Measurements from ENCODE around the gene LPAR1.

LPAR1 gene

GRCh38 chr9:110939573-110939972 lies 98.7 kb downstream of the LPAR1 start:
- Histone ChIP-seq H3K4me1 (ENCODE audit: control insufficient read depth, insufficient read depth, low read length) (no peaks in the 10 kb centered on the region), H3K36me3 (ENCODE audit: control insufficient read depth in 2 of 2, insufficient read depth in 1 of 2, low read length in 2 of 2) (peaks cover 0 to 17% of the 10 kb centered on the region in 2 experiments; a peak in 1 of 3 replicates), H3K4me3 (ENCODE audit: low read depth, low read length) (no peak overlapping the region), H3K9me3 (ENCODE audit: control insufficient read depth, insufficient read depth, low read depth, low read length) (no peaks in the 10 kb centered on the region), H3K27ac (ENCODE audit: extremely low read depth, low read depth, low read length) (no peak overlapping the region)
- POLR2A ChIA-PET: no interaction called here
- TF ChIP-seq ZNF350 (tag by site-specific recombination; IDR thresholded peaks at IDR 0.05) (no peak), ZNF292 (tag by site-specific recombination; IDR thresholded peaks at IDR 0.05; ENCODE audit: borderline replicate concordance, low read depth) (no peak)
- CTCF ChIA-PET: no interaction called here

DNA sequence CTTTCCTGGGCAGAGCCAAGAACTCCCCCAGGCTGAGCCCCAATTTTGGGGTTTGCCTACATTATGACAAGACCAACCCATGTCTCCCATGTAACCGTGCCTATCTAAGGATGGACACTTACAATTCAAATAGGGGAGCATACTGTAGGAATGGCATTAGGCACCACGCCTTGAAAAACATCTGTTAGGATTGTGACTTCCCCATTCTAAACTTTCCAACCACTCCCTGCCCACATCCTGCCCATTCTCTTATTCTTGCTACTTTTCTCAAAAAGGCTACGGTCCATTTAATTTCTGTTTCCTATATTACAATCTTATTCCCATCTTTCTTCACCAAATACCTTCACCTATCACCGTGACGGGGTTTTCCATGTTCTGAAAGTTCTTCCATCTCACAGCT lies 99.2 kb downstream of the LPAR1 start:
- ChIA-PET POLR2A (no interaction called here), CTCF (no interaction called here)
- TF ChIP-seq ZXDB (tag by site-specific recombination; IDR thresholded peaks at IDR 0.05) (no peak), ZNF112 (tag by site-specific recombination; IDR thresholded peaks at IDR 0.05) (no peak), ZBTB7A (tag by site-specific recombination; IDR thresholded peaks at IDR 0.05; ENCODE audit: low read depth) (no peak), ZNF175 (tag by site-specific recombination; IDR thresholded peaks at IDR 0.05) (no peak)
- H3K9me3 ChIP-seq (ENCODE audit: control insufficient read depth, insufficient read depth, low read depth, low read length): no peaks in the 10 kb centered on the region
- no peak overlapping the region for H3K27ac ChIP-seq (ENCODE audit: extremely low read depth, low read depth, low read length)
- H3K4me3 ChIP-seq (ENCODE audit: low read depth, low read length): no peak overlapping the region
- H3K36me3 ChIP-seq (ENCODE audit: control insufficient read depth in 2 of 2, insufficient read depth in 1 of 2, low read length in 2 of 2): peaks cover 0 to 17% of the 10 kb centered on the region in 2 experiments; a peak in 1 of 3 replicates
- H3K4me1 ChIP-seq (ENCODE audit: control insufficient read depth, insufficient read depth, low read length): no peaks in the 10 kb centered on the region

DNA sequence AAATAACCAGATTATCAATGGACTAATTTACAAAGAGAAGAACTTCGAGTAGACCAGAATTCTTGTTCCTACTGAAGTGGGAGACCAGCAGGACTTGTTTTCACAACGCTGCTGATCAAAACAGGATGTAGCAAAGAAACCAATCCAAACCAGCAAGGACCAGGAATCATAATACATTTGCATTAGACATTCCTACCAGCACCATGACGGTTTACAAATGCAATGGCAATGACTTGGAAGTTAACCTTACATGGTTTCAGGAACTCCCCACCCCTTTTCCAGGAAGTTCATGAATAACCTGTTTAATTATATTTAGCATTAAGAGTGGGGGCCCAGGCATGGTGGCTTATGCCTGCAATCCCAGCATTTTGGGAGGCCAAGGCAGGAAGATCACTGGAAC lies 100.0 kb downstream of the LPAR1 start:
- no peak overlapping the region for H3K4me3 ChIP-seq (ENCODE audit: low read depth, low read length)
- H3K4me1 ChIP-seq (ENCODE audit: control insufficient read depth, insufficient read depth, low read length): no peaks in the 10 kb centered on the region
- no peaks in the 10 kb centered on the region for H3K9me3 ChIP-seq (ENCODE audit: control insufficient read depth, insufficient read depth, low read depth, low read length)
- peaks cover 0 to 17% of the 10 kb centered on the region in 2 experiments; a peak in 1 of 3 replicates for H3K36me3 ChIP-seq (ENCODE audit: control insufficient read depth in 2 of 2, insufficient read depth in 1 of 2, low read length in 2 of 2)
- H3K27ac ChIP-seq (ENCODE audit: extremely low read depth, low read depth, low read length): no peak overlapping the region
- ChIA-PET CTCF (no interaction called here), POLR2A (no interaction called here)
- TF ChIP-seq, protein P1, sequence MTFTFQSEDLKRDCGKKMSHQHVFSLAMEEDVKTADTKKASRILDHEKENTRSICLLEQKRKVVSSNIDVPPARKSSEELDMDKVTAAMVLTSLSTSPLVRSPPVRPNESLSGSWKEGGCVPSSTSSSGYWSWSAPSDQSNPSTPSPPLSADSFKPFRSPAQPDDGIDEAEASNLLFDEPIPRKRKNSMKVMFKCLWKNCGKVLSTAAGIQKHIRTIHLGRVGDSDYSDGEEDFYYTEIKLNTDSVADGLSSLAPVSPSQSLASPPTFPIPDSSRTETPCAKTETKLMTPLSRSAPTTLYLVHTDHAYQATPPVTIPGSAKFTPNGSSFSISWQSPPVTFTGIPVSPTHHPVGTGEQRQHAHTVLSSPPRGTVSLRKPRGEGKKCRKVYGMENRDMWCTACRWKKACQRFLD (tag by site-specific recombination; IDR thresholded peaks at IDR 0.05): no peak
- TF ChIP-seq ZFHX2 (tag by site-specific recombination; conservative IDR thresholded peaks at IDR 0.05): no peak
- TF ChIP-seq ZBTB1 (tag by site-specific recombination; IDR thresholded peaks at IDR 0.05): no peak
- no peak for TF ChIP-seq ZNF311 (tag by site-specific recombination; IDR thresholded peaks at IDR 0.05; ENCODE audit: borderline replicate concordance)
- TF ChIP-seq ZEB2 (tag by site-specific recombination; IDR thresholded peaks at IDR 0.05): no peak
- TF ChIP-seq ZNF843 (tag by site-specific recombination; IDR thresholded peaks at IDR 0.05): no peak
- TF ChIP-seq YY2 (tag by site-specific recombination; IDR thresholded peaks at IDR 0.05): no peak
- TF ChIP-seq MEIS1 (CRISPR knock-in tag; IDR thresholded peaks at IDR 0.05; ENCODE audit: borderline replicate concordance): no peak
- no peak for TF ChIP-seq ZNF398 (tag by site-specific recombination; IDR thresholded peaks at IDR 0.05)
- TF ChIP-seq, protein P2, sequence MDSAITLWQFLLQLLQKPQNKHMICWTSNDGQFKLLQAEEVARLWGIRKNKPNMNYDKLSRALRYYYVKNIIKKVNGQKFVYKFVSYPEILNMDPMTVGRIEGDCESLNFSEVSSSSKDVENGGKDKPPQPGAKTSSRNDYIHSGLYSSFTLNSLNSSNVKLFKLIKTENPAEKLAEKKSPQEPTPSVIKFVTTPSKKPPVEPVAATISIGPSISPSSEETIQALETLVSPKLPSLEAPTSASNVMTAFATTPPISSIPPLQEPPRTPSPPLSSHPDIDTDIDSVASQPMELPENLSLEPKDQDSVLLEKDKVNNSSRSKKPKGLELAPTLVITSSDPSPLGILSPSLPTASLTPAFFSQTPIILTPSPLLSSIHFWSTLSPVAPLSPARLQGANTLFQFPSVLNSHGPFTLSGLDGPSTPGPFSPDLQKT (IDR thresholded peaks at IDR 0.05; ENCODE audit: borderline replicate concordance, low read depth, low read length): no peak
- TF ChIP-seq ZNF785 (tag by site-specific recombination; IDR thresholded peaks at IDR 0.05): no peak
